Keratinocyte (primary cell): Measurements from ENCODE around the gene RACGAP1. TPM values are rescaled to one million over a fixed set of nuclear protein-coding genes. Genes with fewer than 3 reads are reported as not detected.

Experiments
- DNase-seq: peaks from one replicate; pipeline ENCODE4 v3.0.0-alpha.2; 2011; ENCODE audit warnings: low read depth, missing footprints, low spot score
- FAIRE-seq: peaks from 2 replicates; lab custom pipeline; 2011; peaks lifted over from hg19 to GRCh38; lab: Jason Lieb, UNC
- H2AFZ ChIP-seq: 2 replicates; pipeline ENCODE4 v1.6.0; 2012; ENCODE audit warnings: low read length, control low read depth, inconsistent platforms; ENCODE audit not compliant: control insufficient read depth
- H3K27ac ChIP-seq: 2 replicates; pipeline ENCODE4 v1.5.1; 2011; ENCODE audit warnings: low read length; ENCODE audit not compliant: control insufficient read depth, insufficient read depth
- H3K27me3 ChIP-seq: 3 replicates; pipeline ENCODE4 v1.6.0; 2011; ENCODE audit warnings: low read length; ENCODE audit not compliant: control insufficient read depth, insufficient read depth; ENCODE audit errors: extremely low read depth
- H3K36me3 ChIP-seq, 2 experiments: 2 replicates in 1 of 2; 3 replicates in 1 of 2; pipeline ENCODE4 v1.5.1; 2011; ENCODE audit warnings: low read length in 2 of 2, mild to moderate bottlenecking in 1 of 2; ENCODE audit not compliant: control insufficient read depth in 2 of 2, insufficient read depth in 2 of 2; ENCODE audit errors: extremely low read depth in 1 of 2
- H3K4me1 ChIP-seq: 3 replicates; pipeline ENCODE4 v1.5.1; 2011; ENCODE audit warnings: low read length; ENCODE audit not compliant: control insufficient read depth, insufficient read depth; ENCODE audit errors: extremely low read depth
- H3K4me2 ChIP-seq: 3 replicates; pipeline ENCODE4 v1.6.0; 2011; ENCODE audit warnings: low read depth, low read length; ENCODE audit not compliant: control insufficient read depth, insufficient read depth; ENCODE audit errors: extremely low read depth
- H3K4me3 ChIP-seq, 3 experiments: fragments of 200-600 bp in 1 of 3; sonication (generic) in 1 of 3; 2 replicates in 2 of 3; 3 replicates in 1 of 3; pipeline ENCODE4 v1.5.1; 2011 to 2016; ENCODE audit warnings: low read length in 3 of 3, mild to moderate bottlenecking in 3 of 3, control low read depth in 2 of 3, inconsistent platforms in 1 of 3, low read depth in 1 of 3, mixed read lengths in 1 of 3, mixed run types in 1 of 3, moderate library complexity in 1 of 3; ENCODE audit not compliant: control insufficient read depth in 2 of 3, insufficient read depth in 2 of 3; ENCODE audit errors: extremely low read depth in 1 of 3
- H3K79me2 ChIP-seq: 2 replicates; pipeline ENCODE4 v1.6.0; 2012; ENCODE audit warnings: low read length; ENCODE audit not compliant: control insufficient read depth, insufficient read depth
- H3K9ac ChIP-seq: 3 replicates; pipeline ENCODE4 v1.6.0; 2011; ENCODE audit warnings: low read length; ENCODE audit not compliant: control insufficient read depth, insufficient read depth; ENCODE audit errors: extremely low read depth
- H3K9me1 ChIP-seq: 3 replicates; pipeline ENCODE4 v1.6.0; 2011; ENCODE audit warnings: low read length; ENCODE audit not compliant: control insufficient read depth, insufficient read depth; ENCODE audit errors: extremely low read depth
- H3K9me3 ChIP-seq: 2 replicates; pipeline ENCODE4 v1.5.1; 2012; ENCODE audit warnings: low read depth, low read length; ENCODE audit not compliant: control insufficient read depth
- H4K20me1 ChIP-seq: 3 replicates; pipeline ENCODE4 v1.6.0; 2011; ENCODE audit warnings: low read length; ENCODE audit not compliant: control insufficient read depth, insufficient read depth; ENCODE audit errors: extremely low read depth
- EZH2 ChIP-seq: IDR thresholded peaks from one replicate; pipeline ENCODE4 v1.6.1; 2012; ENCODE audit warnings: inconsistent platforms, mild to moderate bottlenecking, low read length, moderate library complexity
- dilution Hi-C: fragments of 300-500 bp; cut with MboI; formaldehyde crosslinking; loops from one replicate; pipeline ENCODE4 v1.7.0; 2020; ENCODE audit warnings: low sequenced_read_pairs; ENCODE audit not compliant: extremely low pct_ligation_motif_present
- polyA plus RNA-seq, 5 experiments: library from polyadenylated mRNA; depleted of rRNA in 3 of 5; stranded (reverse) in 3 of 5; stranded (forward) in 1 of 5; unstranded in 1 of 5; fragments of >200 nt; gene quantifications; 1 replicate in 1 of 5; 2 replicates in 3 of 5; 3 replicates in 1 of 5; pipeline versions ENCODE4 v1.2.1 to v1.2.3, GENCODE V29; 2011 to 2012; ENCODE audit warnings: missing spikeins in 2 of 5, low read depth in 1 of 5, low replicate concordance in 1 of 5
- TF ChIP-seq, protein P1 (sequence below), 3 experiments: IDR thresholded peaks in 1 of 3; conservative IDR thresholded peaks in 1 of 3; optimal IDR thresholded peaks in 1 of 3; 2 replicates in 2 of 3; 3 replicates in 1 of 3; pipeline versions ENCODE3 to v1.5.1; 2011; ENCODE audit warnings: low read length in 3 of 3, mild to moderate bottlenecking in 3 of 3, moderate library complexity in 2 of 3, control low read depth in 1 of 3, inconsistent platforms in 1 of 3; ENCODE audit not compliant: insufficient read depth in 2 of 3; ENCODE audit errors: extremely low read depth in 1 of 3

The RACGAP1 gene
- polyA plus RNA-seq, 1 donor (not counting 4 experiments of a cell fraction or from before 2014, with no cell fraction given) = 57.1 TPM

DNA sequence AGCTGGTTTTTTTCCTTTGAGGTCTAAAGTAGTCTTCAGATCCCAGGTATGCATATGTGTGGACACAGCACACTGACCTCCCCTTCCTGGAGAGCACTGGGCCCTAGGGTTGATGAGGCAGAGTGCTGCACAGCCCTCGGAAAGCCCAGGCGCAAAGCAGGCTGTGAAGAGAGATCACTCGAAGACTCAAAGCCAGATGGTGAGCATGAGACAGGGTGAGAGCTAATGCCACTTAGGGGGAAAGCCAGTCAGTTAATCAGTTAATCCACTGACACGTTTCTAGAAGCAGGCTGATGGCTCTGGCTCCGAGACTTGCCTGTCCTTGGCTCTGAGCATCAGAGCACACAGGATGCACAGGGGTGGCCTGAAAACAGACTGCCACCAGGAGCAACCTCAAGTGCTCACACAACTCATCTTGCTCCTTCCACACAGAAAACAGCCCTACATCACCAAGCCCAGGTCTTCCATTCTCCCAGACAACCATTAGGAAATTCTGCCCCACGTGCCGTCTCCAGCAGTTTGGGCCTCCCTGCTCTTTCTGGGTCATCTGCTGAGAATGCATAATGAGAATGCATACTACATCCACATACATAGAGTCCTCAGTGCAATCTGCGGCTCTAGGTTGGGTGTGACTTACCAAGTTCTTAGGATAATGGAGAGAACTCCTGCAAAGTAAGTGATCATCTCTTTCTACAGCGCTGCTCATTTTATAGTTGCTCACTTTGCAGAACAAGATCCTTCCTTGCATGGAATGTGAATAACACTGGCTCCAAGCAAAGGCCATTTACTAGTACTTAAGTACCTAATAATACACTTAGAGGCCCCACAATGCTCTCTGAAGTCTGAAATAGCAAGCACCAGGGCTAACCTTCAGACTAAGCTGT is 40.6 kb downstream of the RACGAP1 start:
- FAIRE-seq = no peak
- peak overlapping the region; percentile 63 for H3K4me2 ChIP-seq

DNA sequence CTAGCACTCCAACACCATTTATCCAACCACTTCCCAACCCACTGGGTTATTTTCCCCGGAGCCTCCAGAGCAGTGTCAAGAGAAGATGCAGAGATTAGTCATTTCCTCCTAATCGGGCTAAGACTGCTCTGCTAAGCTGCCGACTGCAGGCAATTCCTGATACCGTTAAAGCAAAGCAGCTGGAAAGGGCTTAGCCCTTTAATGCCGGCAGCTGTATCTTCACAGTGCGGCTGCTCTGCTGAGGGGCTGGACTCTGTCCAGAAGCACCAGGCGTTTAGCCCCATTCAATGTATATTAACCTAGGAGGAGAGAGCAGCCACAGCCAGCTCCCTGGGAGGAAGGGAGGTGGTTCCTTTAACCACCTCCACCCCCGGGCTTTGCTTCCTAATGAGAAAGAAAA is 41.4 kb downstream of the RACGAP1 start:
- peak overlapping the region; percentile 58 for H2AFZ ChIP-seq
- TF ChIP-seq, protein P1, sequence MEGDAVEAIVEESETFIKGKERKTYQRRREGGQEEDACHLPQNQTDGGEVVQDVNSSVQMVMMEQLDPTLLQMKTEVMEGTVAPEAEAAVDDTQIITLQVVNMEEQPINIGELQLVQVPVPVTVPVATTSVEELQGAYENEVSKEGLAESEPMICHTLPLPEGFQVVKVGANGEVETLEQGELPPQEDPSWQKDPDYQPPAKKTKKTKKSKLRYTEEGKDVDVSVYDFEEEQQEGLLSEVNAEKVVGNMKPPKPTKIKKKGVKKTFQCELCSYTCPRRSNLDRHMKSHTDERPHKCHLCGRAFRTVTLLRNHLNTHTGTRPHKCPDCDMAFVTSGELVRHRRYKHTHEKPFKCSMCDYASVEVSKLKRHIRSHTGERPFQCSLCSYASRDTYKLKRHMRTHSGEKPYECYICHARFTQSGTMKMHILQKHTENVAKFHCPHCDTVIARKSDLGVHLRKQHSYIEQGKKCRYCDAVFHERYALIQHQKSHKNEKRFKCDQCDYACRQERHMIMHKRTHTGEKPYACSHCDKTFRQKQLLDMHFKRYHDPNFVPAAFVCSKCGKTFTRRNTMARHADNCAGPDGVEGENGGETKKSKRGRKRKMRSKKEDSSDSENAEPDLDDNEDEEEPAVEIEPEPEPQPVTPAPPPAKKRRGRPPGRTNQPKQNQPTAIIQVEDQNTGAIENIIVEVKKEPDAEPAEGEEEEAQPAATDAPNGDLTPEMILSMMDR (optimal IDR thresholded peaks at IDR 0.05 in 1 of 3, IDR thresholded peaks at IDR 0.05 in 1 of 3, conservative IDR thresholded peaks at IDR 0.05 in 1 of 3; ENCODE audit: extremely low read depth in 1 of 3, insufficient read depth in 2 of 3, low read length in 3 of 3) = no peak
- peaks cover 13% of the 10 kb centered on the region for H3K4me1 ChIP-seq
- FAIRE-seq = peak; percentile 95
- H3K9me1 ChIP-seq = no peaks in the 10 kb centered on the region
- H3K9me3 ChIP-seq = no peaks in the 10 kb centered on the region
- H3K9ac ChIP-seq = no peak overlapping the region
- no peak overlapping the region for H3K27ac ChIP-seq
- DNase-seq = no peak
- dilution Hi-C loops = no loop called here
- no peaks in the 10 kb centered on the region for H4K20me1 ChIP-seq
- H3K4me3 ChIP-seq = peak overlapping the region in 1 of 3 experiments; percentile 9
- peak overlapping the region; percentile 63 for H3K4me2 ChIP-seq
- no peaks in the 10 kb centered on the region for H3K27me3 ChIP-seq
- H3K36me3 ChIP-seq = peaks cover 7 to 8% of the 10 kb centered on the region in 2 experiments
- no peaks in the 10 kb centered on the region for H3K79me2 ChIP-seq

More for the DNA sequence above, 40.6 kb downstream of the RACGAP1 start:
- DNase-seq = no peak
- dilution Hi-C loops = no loop called here
- peaks cover 7 to 11% of the 10 kb centered on the region in 2 experiments for H3K36me3 ChIP-seq
- H2AFZ ChIP-seq = no peak overlapping the region
- no peaks in the 10 kb centered on the region for H3K27me3 ChIP-seq
- no peak overlapping the region for H3K9ac ChIP-seq
- TF ChIP-seq EZH2 = no peak
- TF ChIP-seq, protein P1 (optimal IDR thresholded peaks at IDR 0.05 in 1 of 3, IDR thresholded peaks at IDR 0.05 in 1 of 3, conservative IDR thresholded peaks at IDR 0.05 in 1 of 3; ENCODE audit: extremely low read depth in 1 of 3, insufficient read depth in 2 of 3, low read length in 3 of 3) = no peak
- no peaks in the 10 kb centered on the region for H3K9me1 ChIP-seq
- H3K4me3 ChIP-seq = no peak overlapping the region
- no peaks in the 10 kb centered on the region for H3K79me2 ChIP-seq
- H3K27ac ChIP-seq = no peak overlapping the region
- no peaks in the 10 kb centered on the region for H4K20me1 ChIP-seq
- H3K4me1 ChIP-seq = peaks cover 13% of the 10 kb centered on the region
- no peaks in the 10 kb centered on the region for H3K9me3 ChIP-seq
